Calu3 (cell line): Measurements from ENCODE around the gene HS3ST4. TPM values are rescaled to one million over a fixed set of nuclear protein-coding genes. Genes with fewer than 3 reads are reported as not detected.

ENCODE experiments used
- BruUV-seq: library from RNA; stranded (reverse); fragments of 400-500 nt; replicated peaks from 2 replicates; lab custom pipeline; 2021; lab: Mats Ljungman, UMichigan
- CTCF ChIA-PET: fragments of 300-600 bp; sonication (Branson Sonifier 250); formaldehyde crosslinking; loops from one replicate; lab custom pipeline; 2022; ENCODE audit warnings: antibody characterized with exemption; lab: Charles Lee
- DNase-seq: peaks from one replicate; pipeline ENCODE4 v3.0.0; 2022
- H3K27ac Mint-ChIP-seq: one replicate; pipeline ENCODE4 v1.8.0; 2022; ENCODE audit warnings: mixed read lengths; ENCODE audit not compliant: unreplicated experiment
- H3K27me3 Mint-ChIP-seq: one replicate; pipeline ENCODE4 v1.8.0; 2022; ENCODE audit warnings: mixed read lengths; ENCODE audit not compliant: unreplicated experiment
- H3K36me3 Mint-ChIP-seq: one replicate; pipeline ENCODE4 v1.8.0; 2022; ENCODE audit warnings: mild to moderate bottlenecking, moderate library complexity, mixed read lengths; ENCODE audit not compliant: insufficient read depth, unreplicated experiment
- H3K4me1 Mint-ChIP-seq: one replicate; pipeline ENCODE4 v1.8.0; 2022; ENCODE audit warnings: mild to moderate bottlenecking, low read depth, mixed read lengths; ENCODE audit not compliant: unreplicated experiment
- H3K4me3 Mint-ChIP-seq: one replicate; pipeline ENCODE4 v1.8.0; 2022; ENCODE audit warnings: mild to moderate bottlenecking, low read depth, moderate library complexity, mixed read lengths; ENCODE audit not compliant: unreplicated experiment
- H3K9me3 Mint-ChIP-seq: one replicate; pipeline ENCODE4 v1.8.0; 2022; ENCODE audit warnings: low read depth, mixed read lengths; ENCODE audit not compliant: unreplicated experiment
- intact Hi-C: fragments of 100-400 bp; cut with micrococcal nuclease; formaldehyde crosslinking; loops from one replicate; pipeline ENCODE4 v1.10.0; 2022; ENCODE audit not compliant: unreplicated experiment
- total RNA-seq: library from RNA; stranded (reverse); gene quantifications from 2 replicates; pipeline ENCODE4 v1.2.3, GENCODE V29; 2022
- TF ChIP-seq, protein P1 (sequence below): fragments of 200-600 bp; IDR thresholded peaks from one replicate; pipeline ENCODE4 v1.8.0; 2022; ENCODE audit warnings: antibody characterized with exemption; ENCODE audit not compliant: unreplicated experiment

The HS3ST4 gene
- total RNA-seq, 1 experiment from 2014 or later = not detected

DNA sequence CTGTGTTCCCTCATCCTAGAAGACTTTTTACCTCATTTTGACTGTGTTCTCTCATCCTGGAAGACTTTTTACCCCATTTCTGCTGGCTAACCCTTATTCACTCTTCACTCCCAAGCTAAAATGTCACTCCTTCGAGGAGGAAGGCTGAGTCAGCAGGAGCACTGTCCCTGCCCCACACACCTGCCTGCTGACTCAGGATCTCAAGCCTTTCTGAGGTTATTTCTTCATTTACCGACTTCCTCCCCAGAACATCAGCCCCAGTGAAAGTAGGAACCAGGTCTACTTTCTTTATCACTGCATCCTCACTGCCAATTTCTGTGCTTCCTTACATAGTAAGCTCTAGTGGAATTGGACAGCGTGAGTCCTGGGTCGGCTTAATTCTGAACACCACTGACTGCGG, 220.6 kb downstream of the HS3ST4 start:
- intact Hi-C loops = no loop called here
- no peaks in the 10 kb centered on the region for H3K4me1 Mint-ChIP-seq
- no peak overlapping the region for H3K4me3 Mint-ChIP-seq
- DNase-seq = no peak
- H3K9me3 Mint-ChIP-seq = peaks cover 5% of the 10 kb centered on the region
- no peaks in the 10 kb centered on the region for H3K27me3 Mint-ChIP-seq
- no peak overlapping the region for H3K27ac Mint-ChIP-seq
- no peaks in the 10 kb centered on the region for H3K36me3 Mint-ChIP-seq
- CTCF ChIA-PET = no interaction called here
- TF ChIP-seq, protein P1, sequence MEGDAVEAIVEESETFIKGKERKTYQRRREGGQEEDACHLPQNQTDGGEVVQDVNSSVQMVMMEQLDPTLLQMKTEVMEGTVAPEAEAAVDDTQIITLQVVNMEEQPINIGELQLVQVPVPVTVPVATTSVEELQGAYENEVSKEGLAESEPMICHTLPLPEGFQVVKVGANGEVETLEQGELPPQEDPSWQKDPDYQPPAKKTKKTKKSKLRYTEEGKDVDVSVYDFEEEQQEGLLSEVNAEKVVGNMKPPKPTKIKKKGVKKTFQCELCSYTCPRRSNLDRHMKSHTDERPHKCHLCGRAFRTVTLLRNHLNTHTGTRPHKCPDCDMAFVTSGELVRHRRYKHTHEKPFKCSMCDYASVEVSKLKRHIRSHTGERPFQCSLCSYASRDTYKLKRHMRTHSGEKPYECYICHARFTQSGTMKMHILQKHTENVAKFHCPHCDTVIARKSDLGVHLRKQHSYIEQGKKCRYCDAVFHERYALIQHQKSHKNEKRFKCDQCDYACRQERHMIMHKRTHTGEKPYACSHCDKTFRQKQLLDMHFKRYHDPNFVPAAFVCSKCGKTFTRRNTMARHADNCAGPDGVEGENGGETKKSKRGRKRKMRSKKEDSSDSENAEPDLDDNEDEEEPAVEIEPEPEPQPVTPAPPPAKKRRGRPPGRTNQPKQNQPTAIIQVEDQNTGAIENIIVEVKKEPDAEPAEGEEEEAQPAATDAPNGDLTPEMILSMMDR = no peak
- BruUV-seq = no TSS peak

DNA sequence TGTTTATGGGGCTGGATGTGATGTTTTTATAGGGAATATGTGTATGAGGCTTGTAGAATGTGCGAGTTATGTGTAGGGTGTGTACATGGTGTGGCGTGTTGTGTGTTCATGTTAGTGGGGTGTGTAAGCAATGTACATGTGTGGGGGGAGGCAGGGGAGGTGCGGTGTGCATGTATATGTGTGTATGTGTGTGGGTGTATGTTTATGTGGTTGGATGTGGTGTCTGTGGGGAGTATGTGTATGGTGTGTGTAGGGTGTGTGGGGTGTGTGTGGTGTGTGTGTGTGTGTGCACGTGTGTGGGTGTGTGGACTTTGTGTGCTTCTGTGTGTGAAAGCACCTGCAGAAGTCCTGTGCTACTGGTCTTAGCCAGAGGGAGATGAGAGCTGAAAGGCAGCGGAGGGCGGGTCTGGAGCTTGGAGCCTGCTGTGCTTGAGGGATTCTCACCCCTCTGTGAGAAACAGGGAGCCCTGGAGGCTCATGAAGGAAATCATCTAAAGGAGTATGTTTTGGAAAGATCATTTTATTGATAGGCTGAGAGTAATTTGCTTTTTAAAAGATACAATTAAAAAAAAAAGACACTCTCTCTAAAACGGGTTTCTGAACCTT, 222.7 kb downstream of the HS3ST4 start:
- no peak for DNase-seq
- no peak overlapping the region for H3K27ac Mint-ChIP-seq
- CTCF ChIA-PET = no interaction called here
- TF ChIP-seq, protein P1 = no peak
- BruUV-seq = no TSS peak
- H3K9me3 Mint-ChIP-seq = peaks cover 3% of the 10 kb centered on the region
- intact Hi-C loops = no loop called here
- no peaks in the 10 kb centered on the region for H3K4me1 Mint-ChIP-seq
- no peaks in the 10 kb centered on the region for H3K36me3 Mint-ChIP-seq
- H3K27me3 Mint-ChIP-seq = no peaks in the 10 kb centered on the region
- no peak overlapping the region for H3K4me3 Mint-ChIP-seq

DNA sequence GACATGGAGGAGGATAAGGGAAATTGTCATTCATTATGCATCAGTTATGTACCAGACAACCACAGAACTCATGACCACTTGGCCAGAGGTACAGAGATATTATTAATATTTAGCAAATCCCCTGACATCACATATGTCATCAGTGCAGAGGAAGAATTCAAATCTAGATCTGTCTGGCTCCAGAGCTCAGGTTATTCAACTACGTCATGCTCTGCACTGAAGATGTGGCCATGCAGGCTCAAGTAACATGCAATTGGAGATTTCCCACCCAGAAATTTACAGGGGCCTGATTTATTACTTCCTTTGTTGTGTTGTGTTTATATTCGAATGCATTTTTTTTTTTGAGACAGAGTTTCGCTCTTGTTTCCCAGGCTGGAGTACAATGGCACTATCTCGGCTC, 224.3 kb downstream of the HS3ST4 start:
- no peaks in the 10 kb centered on the region for H3K27me3 Mint-ChIP-seq
- no peaks in the 10 kb centered on the region for H3K4me1 Mint-ChIP-seq
- BruUV-seq = no TSS peak
- peaks cover 5% of the 10 kb centered on the region for H3K9me3 Mint-ChIP-seq
- CTCF ChIA-PET = no interaction called here
- no peak overlapping the region for H3K27ac Mint-ChIP-seq
- no peak for DNase-seq
- no peaks in the 10 kb centered on the region for H3K36me3 Mint-ChIP-seq
- TF ChIP-seq, protein P1 = no peak
- no peak overlapping the region for H3K4me3 Mint-ChIP-seq
- intact Hi-C loops = no loop called here

DNA sequence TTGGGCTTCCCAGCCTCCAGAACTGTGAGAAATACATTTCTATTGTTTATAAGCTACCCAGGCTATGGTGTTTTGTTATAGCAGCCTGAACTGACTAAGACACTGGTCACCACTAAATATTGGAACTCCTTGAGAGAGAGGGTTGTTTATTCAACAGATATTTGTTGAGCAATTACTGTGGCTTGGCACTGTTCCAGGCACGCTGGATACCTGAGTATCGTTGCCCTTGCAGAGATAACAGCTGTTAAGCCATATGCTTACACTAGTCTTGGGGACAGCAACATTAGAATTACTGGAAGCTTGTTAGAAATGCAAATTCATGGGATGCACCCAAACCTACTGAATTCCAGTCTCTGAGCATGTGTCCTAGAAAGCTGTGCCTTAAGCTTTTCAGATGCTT, 230.7 kb downstream of the HS3ST4 start:
- CTCF ChIA-PET = interaction anchor here (0.6 kb wide), 1 partner anchor 319 kb away, joined by 3 read pairs; no protein-coding TSS in a partner anchor
- BruUV-seq = no TSS peak
- no peaks in the 10 kb centered on the region for H3K4me1 Mint-ChIP-seq
- H3K4me3 Mint-ChIP-seq = no peak overlapping the region
- intact Hi-C loops = no loop called here
- TF ChIP-seq, protein P1 = no peak
- no peaks in the 10 kb centered on the region for H3K36me3 Mint-ChIP-seq
- H3K27me3 Mint-ChIP-seq = no peaks in the 10 kb centered on the region
- no peak for DNase-seq
- peaks cover 13% of the 10 kb centered on the region for H3K9me3 Mint-ChIP-seq
- no peak overlapping the region for H3K27ac Mint-ChIP-seq
